ENCODE data around the gene CNTNAP2. TPM values are rescaled to one million over a fixed set of nuclear protein-coding genes. Genes with fewer than 3 reads are reported as not detected.

CNTNAP2 gene
- polyA plus RNA-seq, 4 donors: 0.54 to 10.1 (median 2.6) TPM

- H3K4me1 ChIP-seq (ENCODE audit: control insufficient read depth in 3 of 3, insufficient read depth in 2 of 3, low read depth in 1 of 3, low read length in 2 of 3): no peaks in the 10 kb centered on the region
- 35 to 62% (median 47%) methylated on average over 1 of the region's 1 CpG for WGBS, 3 donors
- H3K4me3 ChIP-seq (ENCODE audit: low read depth in 1 of 3, low read length in 3 of 3): no peak overlapping the region
- no peak overlapping the region for H3K27ac ChIP-seq (ENCODE audit: low read depth in 1 of 3, low read length in 2 of 3)
- no peaks in the 10 kb centered on the region for H3K9me3 ChIP-seq (ENCODE audit: control insufficient read depth in 2 of 2, insufficient read depth in 1 of 2, low read depth in 1 of 2, low read length in 1 of 2)
- FAIRE-seq (no peak), DNase-seq (no peak)
- H3K36me3 ChIP-seq (ENCODE audit: control insufficient read depth in 3 of 3, insufficient read depth in 2 of 3, low read depth in 1 of 3, low read length in 3 of 3): no peaks in the 10 kb centered on the region
- H3K27me3 ChIP-seq (ENCODE audit: control insufficient read depth in 3 of 3, insufficient read depth in 3 of 3, low read length in 3 of 3): no peaks in the 10 kb centered on the region
Measured at GRCh38 chr7:147298611-147299043, 1182.0 kb downstream of the CNTNAP2 start.

- no peaks in the 10 kb centered on the region for H3K27me3 ChIP-seq (ENCODE audit: control insufficient read depth in 3 of 3, insufficient read depth in 3 of 3, low read length in 3 of 3)
Measured at GRCh38 chr7:147300293-147300692, 1183.7 kb downstream of the CNTNAP2 start.

GRCh38 chr7:147304376-147304775 lies 1187.8 kb downstream of the CNTNAP2 start:
- Histone ChIP-seq H3K4me1 (ENCODE audit: control insufficient read depth in 3 of 3, insufficient read depth in 2 of 3, low read depth in 1 of 3, low read length in 2 of 3) (no peaks in the 10 kb centered on the region), H3K36me3 (ENCODE audit: control insufficient read depth in 3 of 3, insufficient read depth in 2 of 3, low read depth in 1 of 3, low read length in 3 of 3) (no peaks in the 10 kb centered on the region), H3K27ac (ENCODE audit: low read depth in 1 of 3, low read length in 2 of 3) (no peak overlapping the region), H3K9me3 (ENCODE audit: control insufficient read depth in 2 of 2, insufficient read depth in 1 of 2, low read depth in 1 of 2, low read length in 1 of 2) (no peaks in the 10 kb centered on the region), H3K4me3 (ENCODE audit: low read depth in 1 of 3, low read length in 3 of 3) (no peak overlapping the region), H3K27me3 (ENCODE audit: control insufficient read depth in 3 of 3, insufficient read depth in 3 of 3, low read length in 3 of 3) (no peaks in the 10 kb centered on the region)
- 83 to 90% (median 84%) methylated on average over 2 of the region's 2 CpGs for WGBS, 3 donors
- FAIRE-seq: no peak
- no peak for DNase-seq

More at GRCh38 chr7:147300293-147300692, 1183.7 kb downstream of the CNTNAP2 start:
- H3K4me3 ChIP-seq (ENCODE audit: low read depth in 1 of 3, low read length in 3 of 3): no peak overlapping the region
- WGBS, 3 donors: 65 to 84% (median 80%) methylated on average over 1 of the region's 1 CpG
- DNase-seq (no peak), FAIRE-seq (no peak)
- H3K9me3 ChIP-seq (ENCODE audit: control insufficient read depth in 2 of 2, insufficient read depth in 1 of 2, low read depth in 1 of 2, low read length in 1 of 2): no peaks in the 10 kb centered on the region
- no peaks in the 10 kb centered on the region for H3K36me3 ChIP-seq (ENCODE audit: control insufficient read depth in 3 of 3, insufficient read depth in 2 of 3, low read depth in 1 of 3, low read length in 3 of 3)
- H3K4me1 ChIP-seq (ENCODE audit: control insufficient read depth in 3 of 3, insufficient read depth in 2 of 3, low read depth in 1 of 3, low read length in 2 of 3): no peaks in the 10 kb centered on the region
- H3K27ac ChIP-seq (ENCODE audit: low read depth in 1 of 3, low read length in 2 of 3): no peak overlapping the region

- no peaks in the 10 kb centered on the region for H3K27me3 ChIP-seq (ENCODE audit: control insufficient read depth in 3 of 3, insufficient read depth in 3 of 3, low read length in 3 of 3)
- DNase-seq (no peak), FAIRE-seq (no peak)
- no peaks in the 10 kb centered on the region for H3K4me1 ChIP-seq (ENCODE audit: control insufficient read depth in 3 of 3, insufficient read depth in 2 of 3, low read depth in 1 of 3, low read length in 2 of 3)
- H3K27ac ChIP-seq (ENCODE audit: low read depth in 1 of 3, low read length in 2 of 3): no peak overlapping the region
- WGBS, 3 donors: 62 to 68% (median 64%) methylated on average over 2 of the region's 2 CpGs
- no peaks in the 10 kb centered on the region for H3K9me3 ChIP-seq (ENCODE audit: control insufficient read depth in 2 of 2, insufficient read depth in 1 of 2, low read depth in 1 of 2, low read length in 1 of 2)
- no peaks in the 10 kb centered on the region for H3K36me3 ChIP-seq (ENCODE audit: control insufficient read depth in 3 of 3, insufficient read depth in 2 of 3, low read depth in 1 of 3, low read length in 3 of 3)
- H3K4me3 ChIP-seq (ENCODE audit: low read depth in 1 of 3, low read length in 3 of 3): no peak overlapping the region
Measured at GRCh38 chr7:147305827-147306226, 1189.2 kb downstream of the CNTNAP2 start.

GRCh38 chr7:147308539-147308938 lies 1191.9 kb downstream of the CNTNAP2 start:
- DNase-seq (no peak), FAIRE-seq (no peak)
- WGBS, 3 donors: 64 to 73% (median 68%) methylated on average over 5 of the region's 5 CpGs
- no peak overlapping the region for H3K27ac ChIP-seq (ENCODE audit: low read depth in 1 of 3, low read length in 2 of 3)
- H3K9me3 ChIP-seq (ENCODE audit: control insufficient read depth in 2 of 2, insufficient read depth in 1 of 2, low read depth in 1 of 2, low read length in 1 of 2): no peaks in the 10 kb centered on the region
- no peak overlapping the region for H3K4me3 ChIP-seq (ENCODE audit: low read depth in 1 of 3, low read length in 3 of 3)
- H3K4me1 ChIP-seq (ENCODE audit: control insufficient read depth in 3 of 3, insufficient read depth in 2 of 3, low read depth in 1 of 3, low read length in 2 of 3): no peaks in the 10 kb centered on the region
- H3K27me3 ChIP-seq (ENCODE audit: control insufficient read depth in 3 of 3, insufficient read depth in 3 of 3, low read length in 3 of 3): no peaks in the 10 kb centered on the region
- no peaks in the 10 kb centered on the region for H3K36me3 ChIP-seq (ENCODE audit: control insufficient read depth in 3 of 3, insufficient read depth in 2 of 3, low read depth in 1 of 3, low read length in 3 of 3)

- no peak for FAIRE-seq
- H3K27me3 ChIP-seq (ENCODE audit: control insufficient read depth in 3 of 3, insufficient read depth in 3 of 3, low read length in 3 of 3): no peaks in the 10 kb centered on the region
- H3K4me1 ChIP-seq (ENCODE audit: control insufficient read depth in 3 of 3, insufficient read depth in 2 of 3, low read depth in 1 of 3, low read length in 2 of 3): no peaks in the 10 kb centered on the region
- H3K36me3 ChIP-seq (ENCODE audit: control insufficient read depth in 3 of 3, insufficient read depth in 2 of 3, low read depth in 1 of 3, low read length in 3 of 3): no peaks in the 10 kb centered on the region
- no peak for DNase-seq
- peaks cover 0 to 3% of the 10 kb centered on the region in 2 donors for H3K9me3 ChIP-seq (ENCODE audit: control insufficient read depth in 2 of 2, insufficient read depth in 1 of 2, low read depth in 1 of 2, low read length in 1 of 2)
- no peak overlapping the region for H3K27ac ChIP-seq (ENCODE audit: low read depth in 1 of 3, low read length in 2 of 3)
- 50 to 65% (median 54%) methylated on average over 1 of the region's 1 CpG for WGBS, 3 donors
- H3K4me3 ChIP-seq (ENCODE audit: low read depth in 1 of 3, low read length in 3 of 3): no peak overlapping the region
Measured at GRCh38 chr7:147311336-147311735, 1194.7 kb downstream of the CNTNAP2 start.

- DNase-seq (no peak), FAIRE-seq (no peak)
- H3K4me1 ChIP-seq (ENCODE audit: control insufficient read depth in 3 of 3, insufficient read depth in 2 of 3, low read depth in 1 of 3, low read length in 2 of 3): no peaks in the 10 kb centered on the region
- no peak overlapping the region for H3K4me3 ChIP-seq (ENCODE audit: low read depth in 1 of 3, low read length in 3 of 3)
- peaks cover 0 to 2% of the 10 kb centered on the region in 2 donors for H3K9me3 ChIP-seq (ENCODE audit: control insufficient read depth in 2 of 2, insufficient read depth in 1 of 2, low read depth in 1 of 2, low read length in 1 of 2)
- H3K27ac ChIP-seq (ENCODE audit: low read depth in 1 of 3, low read length in 2 of 3): no peak overlapping the region
- no peaks in the 10 kb centered on the region for H3K27me3 ChIP-seq (ENCODE audit: control insufficient read depth in 3 of 3, insufficient read depth in 3 of 3, low read length in 3 of 3)
- no peaks in the 10 kb centered on the region for H3K36me3 ChIP-seq (ENCODE audit: control insufficient read depth in 3 of 3, insufficient read depth in 2 of 3, low read depth in 1 of 3, low read length in 3 of 3)
- 91 to 100% (median 96%) methylated on average over 2 of the region's 2 CpGs for WGBS, 3 donors
Measured at GRCh38 chr7:147321504-147321903, 1204.9 kb downstream of the CNTNAP2 start.

- no peak for DNase-seq
- peaks cover 0 to 4% of the 10 kb centered on the region in 2 donors for H3K9me3 ChIP-seq (ENCODE audit: control insufficient read depth in 2 of 2, insufficient read depth in 1 of 2, low read depth in 1 of 2, low read length in 1 of 2)
- H3K4me3 ChIP-seq (ENCODE audit: low read depth in 1 of 3, low read length in 3 of 3): no peak overlapping the region
- no peak overlapping the region for H3K27ac ChIP-seq (ENCODE audit: low read depth in 1 of 3, low read length in 2 of 3)
- WGBS, 3 donors: 48 to 70% (median 66%) methylated on average over 2 of the region's 2 CpGs
- H3K27me3 ChIP-seq (ENCODE audit: control insufficient read depth in 3 of 3, insufficient read depth in 3 of 3, low read length in 3 of 3): no peaks in the 10 kb centered on the region
- H3K4me1 ChIP-seq (ENCODE audit: control insufficient read depth in 3 of 3, insufficient read depth in 2 of 3, low read depth in 1 of 3, low read length in 2 of 3): no peaks in the 10 kb centered on the region
- FAIRE-seq: no peak
- H3K36me3 ChIP-seq (ENCODE audit: control insufficient read depth in 3 of 3, insufficient read depth in 2 of 3, low read depth in 1 of 3, low read length in 3 of 3): no peaks in the 10 kb centered on the region
Measured at GRCh38 chr7:147332988-147333387, 1216.4 kb downstream of the CNTNAP2 start.

- H3K27me3 ChIP-seq (ENCODE audit: control insufficient read depth in 3 of 3, insufficient read depth in 3 of 3, low read length in 3 of 3): no peaks in the 10 kb centered on the region
- no peaks in the 10 kb centered on the region for H3K9me3 ChIP-seq (ENCODE audit: control insufficient read depth in 2 of 2, insufficient read depth in 1 of 2, low read depth in 1 of 2, low read length in 1 of 2)
- DNase-seq (no peak), FAIRE-seq (no peak)
- H3K36me3 ChIP-seq (ENCODE audit: control insufficient read depth in 3 of 3, insufficient read depth in 2 of 3, low read depth in 1 of 3, low read length in 3 of 3): no peaks in the 10 kb centered on the region
- 75 to 83% (median 81%) methylated on average over 4 of the region's 4 CpGs for WGBS, 3 donors
- no peak overlapping the region for H3K4me3 ChIP-seq (ENCODE audit: low read depth in 1 of 3, low read length in 3 of 3)
- H3K27ac ChIP-seq (ENCODE audit: low read depth in 1 of 3, low read length in 2 of 3): no peak overlapping the region
- no peaks in the 10 kb centered on the region for H3K4me1 ChIP-seq (ENCODE audit: control insufficient read depth in 3 of 3, insufficient read depth in 2 of 3, low read depth in 1 of 3, low read length in 2 of 3)
Measured at GRCh38 chr7:147363101-147363500, 1246.5 kb downstream of the CNTNAP2 start.

Data from small intestine (tissue), 7 donors.